Muscle layer of colon (tissue), 2 donors: ENCODE results near the gene KAT6B.

Experiments used
- H3K27ac ChIP-seq: one replicate; pipeline ENCODE4 v1.7.0; 2013; ENCODE audit warnings: low read depth, mild to moderate bottlenecking, low read length, moderate library complexity
- H3K27me3 ChIP-seq, 2 donors: one replicate each; pipeline ENCODE4 v1.7.0; 2013; ENCODE audit warnings: low read length in 2 of 2, mild to moderate bottlenecking in 2 of 2; ENCODE audit not compliant: insufficient read depth in 2 of 2, control insufficient read depth in 1 of 2
- H3K36me3 ChIP-seq: one replicate; pipeline ENCODE4 v1.7.0; 2013; ENCODE audit warnings: mild to moderate bottlenecking, low read length; ENCODE audit not compliant: insufficient read depth
- H3K4me1 ChIP-seq: one replicate; pipeline ENCODE4 v1.7.0; 2013; ENCODE audit warnings: mild to moderate bottlenecking, low read length; ENCODE audit not compliant: insufficient read depth
- H3K4me3 ChIP-seq, 2 donors: one replicate each; pipeline ENCODE4 v1.7.0; 2013; ENCODE audit warnings: low read length in 2 of 2, low read depth in 1 of 2, mild to moderate bottlenecking in 1 of 2, moderate library complexity in 1 of 2
- H3K9ac ChIP-seq: one replicate; pipeline ENCODE4 v1.7.0; 2013; ENCODE audit warnings: low read length
- H3K9me3 ChIP-seq: one replicate; pipeline ENCODE4 v1.7.0; 2013; ENCODE audit warnings: mild to moderate bottlenecking, low read length
- donor health status: abdominal sarcoma.
- donor health status: Adenocarcinoma of cecum.

KAT6B gene

DNA sequence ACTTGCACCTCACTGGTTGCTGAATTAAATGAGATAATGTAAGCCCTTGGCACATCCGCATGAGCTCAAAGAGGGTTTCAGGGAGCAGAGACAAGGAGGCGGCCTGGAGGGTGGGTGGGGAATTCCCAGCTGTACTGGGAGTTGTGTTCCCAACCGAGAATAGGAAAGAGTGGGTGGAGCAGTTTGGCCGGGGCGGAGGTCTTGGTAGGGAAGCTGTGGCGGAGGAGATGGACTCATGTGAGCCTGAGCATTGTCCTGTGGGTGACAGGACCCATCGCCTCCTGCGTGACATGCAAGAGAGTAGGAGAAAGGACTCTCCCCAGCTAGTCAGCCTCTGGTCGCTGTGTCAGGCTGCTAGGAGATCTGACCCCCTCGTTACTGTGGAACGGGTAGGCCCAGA lies 244.1 kb downstream of the KAT6B start:
- no peak overlapping the region for H3K27ac ChIP-seq
- H3K9ac ChIP-seq, result no peak overlapping the region
- no peaks in the 10 kb centered on the region for H3K27me3 ChIP-seq
- no peak overlapping the region for H3K4me3 ChIP-seq
- H3K4me1 ChIP-seq, result no peaks in the 10 kb centered on the region
- H3K36me3 ChIP-seq, result no peaks in the 10 kb centered on the region
- no peaks in the 10 kb centered on the region for H3K9me3 ChIP-seq

DNA sequence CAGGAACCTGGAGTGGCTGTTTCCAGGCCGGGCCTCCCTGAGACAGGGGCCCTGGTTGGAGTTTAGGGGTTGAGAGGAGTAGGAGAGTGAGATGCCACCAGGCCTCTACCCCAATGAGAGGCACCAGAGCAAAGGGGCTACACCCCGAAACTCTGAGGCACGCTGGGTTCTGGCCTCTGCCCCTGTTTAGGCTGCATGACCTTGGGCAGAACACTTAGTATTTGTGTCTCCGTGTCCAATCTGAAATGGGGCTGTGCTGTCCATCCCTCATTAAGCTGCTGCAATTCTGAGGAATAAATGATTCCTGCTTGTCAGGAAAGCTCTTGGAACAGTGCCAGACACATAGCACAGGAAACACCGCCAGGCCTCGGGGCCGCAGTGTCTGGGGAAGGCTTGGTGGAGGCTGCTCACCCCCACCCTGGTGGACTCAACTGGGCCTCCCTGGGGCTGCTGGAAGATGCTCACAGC lies 244.6 kb downstream of the KAT6B start:
- H3K4me3 ChIP-seq, result no peak overlapping the region
- no peaks in the 10 kb centered on the region for H3K4me1 ChIP-seq
- H3K27me3 ChIP-seq, result no peaks in the 10 kb centered on the region
- H3K27ac ChIP-seq, result no peak overlapping the region
- no peaks in the 10 kb centered on the region for H3K9me3 ChIP-seq
- no peak overlapping the region for H3K9ac ChIP-seq
- no peaks in the 10 kb centered on the region for H3K36me3 ChIP-seq

DNA sequence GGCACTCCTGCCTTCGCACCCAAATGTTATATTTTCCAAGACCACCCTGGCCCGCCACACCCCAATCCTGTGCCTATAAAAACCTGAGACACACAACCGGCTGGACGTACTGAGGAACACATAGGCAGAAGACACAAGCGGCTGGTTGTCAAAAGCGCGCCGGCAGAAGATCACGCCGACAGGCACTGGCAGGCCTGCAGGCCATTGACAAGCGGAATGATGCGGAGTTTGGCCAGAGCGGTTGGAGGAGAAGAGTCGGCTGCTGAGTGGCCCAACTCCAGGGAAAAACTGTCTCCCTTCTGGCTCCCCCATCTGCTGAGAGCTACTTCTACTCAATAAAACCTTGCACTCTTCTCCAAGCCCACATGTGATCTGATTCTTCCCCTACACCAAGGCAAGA lies 245.4 kb downstream of the KAT6B start:
- H3K4me3 ChIP-seq, result no peak overlapping the region
- H3K4me1 ChIP-seq, result no peaks in the 10 kb centered on the region
- H3K36me3 ChIP-seq, result no peaks in the 10 kb centered on the region
- no peak overlapping the region for H3K9ac ChIP-seq
- H3K27me3 ChIP-seq, result no peaks in the 10 kb centered on the region
- H3K27ac ChIP-seq, result no peak overlapping the region
- no peaks in the 10 kb centered on the region for H3K9me3 ChIP-seq

DNA sequence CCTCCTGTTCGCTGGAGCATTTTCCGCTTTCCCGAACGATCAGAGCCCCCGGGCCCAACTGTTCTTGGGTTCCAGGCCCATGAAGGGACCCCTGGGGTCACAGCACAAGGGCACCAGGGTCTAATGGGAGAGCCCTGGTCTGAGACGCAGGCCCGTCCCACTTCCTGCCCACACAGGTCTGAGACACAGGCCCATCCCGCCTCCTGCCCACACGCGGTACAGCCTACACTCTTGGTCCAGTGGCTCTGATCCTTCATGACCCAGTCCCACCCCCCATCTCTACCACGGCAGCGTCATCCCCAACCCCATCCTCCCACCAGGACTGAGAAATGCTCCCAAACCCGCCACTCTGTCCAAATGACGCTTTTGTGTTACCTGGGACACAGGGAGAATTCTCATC lies 246.3 kb downstream of the KAT6B start:
- Histone ChIP-seq H3K27me3 (no peaks in the 10 kb centered on the region), H3K36me3 (no peaks in the 10 kb centered on the region), H3K27ac (no peak overlapping the region), H3K4me1 (no peaks in the 10 kb centered on the region), H3K9me3 (no peaks in the 10 kb centered on the region), H3K9ac (no peak overlapping the region), H3K4me3 (no peak overlapping the region)

DNA sequence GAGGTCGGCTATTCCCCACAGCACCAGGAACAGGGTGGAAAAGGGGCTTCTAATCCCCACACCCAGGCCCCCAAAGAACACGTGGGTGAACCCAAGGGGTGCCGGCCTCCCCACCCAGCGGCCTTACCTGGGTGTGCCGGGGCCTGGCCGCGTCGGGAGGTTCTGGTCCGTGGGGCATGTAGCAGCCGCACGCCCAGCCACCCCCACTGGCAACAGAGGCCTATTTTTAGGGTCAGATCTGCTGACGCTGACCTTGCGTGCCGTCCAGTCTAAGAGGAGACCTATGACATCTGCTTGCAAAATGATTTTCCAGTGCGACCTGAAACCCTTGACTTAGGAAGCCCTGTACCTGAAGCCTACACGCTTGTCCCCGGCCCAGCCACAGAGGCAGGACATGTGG lies 247.0 kb downstream of the KAT6B start:
- H3K36me3 ChIP-seq, result no peaks in the 10 kb centered on the region
- no peaks in the 10 kb centered on the region for H3K4me1 ChIP-seq
- H3K4me3 ChIP-seq, result no peak overlapping the region
- no peaks in the 10 kb centered on the region for H3K27me3 ChIP-seq
- no peak overlapping the region for H3K9ac ChIP-seq
- no peak overlapping the region for H3K27ac ChIP-seq
- H3K9me3 ChIP-seq, result no peaks in the 10 kb centered on the region

DNA sequence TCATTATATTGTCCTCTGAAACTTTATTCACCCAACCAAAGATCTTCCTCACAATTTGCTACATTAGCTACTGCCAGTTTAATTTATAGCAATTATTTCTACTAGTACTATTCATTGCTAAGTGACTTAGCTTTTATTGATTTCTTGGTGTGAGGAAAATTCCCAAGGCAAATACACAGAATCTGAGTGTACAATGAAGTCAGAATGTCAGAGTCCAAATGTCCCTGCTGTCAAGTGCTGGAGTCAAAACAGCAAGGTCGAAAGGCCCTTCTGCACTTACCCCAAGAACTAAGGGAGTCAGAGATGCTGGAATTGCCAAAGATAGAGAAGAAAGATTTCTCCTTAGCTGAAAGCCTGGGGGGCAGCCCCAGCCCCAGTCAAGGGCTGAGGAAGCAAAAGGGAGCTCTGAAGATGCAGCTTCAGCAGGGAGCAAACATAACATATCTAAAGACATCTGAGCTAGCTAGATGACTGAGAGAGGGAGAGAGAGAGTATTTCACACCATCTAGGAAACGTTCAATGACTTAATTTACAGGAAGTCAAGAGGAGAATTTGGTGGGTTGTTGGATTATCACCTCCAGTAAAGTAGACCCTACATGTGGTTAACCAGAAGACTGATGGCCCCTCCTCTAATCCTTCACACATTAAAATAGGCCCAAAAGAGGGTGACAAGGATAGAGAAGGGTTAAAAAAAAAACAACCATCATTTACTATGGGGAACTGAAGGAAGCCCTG lies 248.5 kb downstream of the KAT6B start:
- no peak overlapping the region for H3K27ac ChIP-seq
- H3K36me3 ChIP-seq, result no peaks in the 10 kb centered on the region
- no peaks in the 10 kb centered on the region for H3K9me3 ChIP-seq
- no peaks in the 10 kb centered on the region for H3K27me3 ChIP-seq
- H3K9ac ChIP-seq, result no peak overlapping the region
- H3K4me3 ChIP-seq, result no peak overlapping the region
- H3K4me1 ChIP-seq, result no peaks in the 10 kb centered on the region

DNA sequence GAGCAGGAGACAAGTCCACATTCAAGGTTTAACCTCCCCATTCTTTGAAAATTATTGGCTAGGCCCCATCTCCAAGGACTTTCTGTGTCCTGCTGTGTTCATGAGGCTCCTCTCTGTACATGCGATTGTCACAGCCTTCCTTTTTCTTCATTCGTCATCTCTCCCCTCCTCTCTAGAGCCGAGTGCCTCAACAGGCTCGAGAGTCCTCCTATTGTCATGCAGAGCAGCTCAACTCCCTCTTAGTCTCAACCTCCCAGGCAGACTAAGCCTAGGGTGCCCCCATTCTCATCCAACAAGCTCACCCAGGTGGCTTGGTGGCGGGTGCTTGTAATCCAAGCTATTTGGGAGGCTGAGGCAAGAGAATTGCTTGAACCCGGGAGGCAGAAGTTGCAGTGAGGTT lies 249.9 kb downstream of the KAT6B start:
- H3K36me3 ChIP-seq, result no peaks in the 10 kb centered on the region
- H3K4me3 ChIP-seq, result no peak overlapping the region
- no peak overlapping the region for H3K9ac ChIP-seq
- peaks cover 2% of the 10 kb centered on the region for H3K9me3 ChIP-seq
- no peak overlapping the region for H3K27ac ChIP-seq
- H3K27me3 ChIP-seq, result no peaks in the 10 kb centered on the region
- H3K4me1 ChIP-seq, result no peaks in the 10 kb centered on the region

DNA sequence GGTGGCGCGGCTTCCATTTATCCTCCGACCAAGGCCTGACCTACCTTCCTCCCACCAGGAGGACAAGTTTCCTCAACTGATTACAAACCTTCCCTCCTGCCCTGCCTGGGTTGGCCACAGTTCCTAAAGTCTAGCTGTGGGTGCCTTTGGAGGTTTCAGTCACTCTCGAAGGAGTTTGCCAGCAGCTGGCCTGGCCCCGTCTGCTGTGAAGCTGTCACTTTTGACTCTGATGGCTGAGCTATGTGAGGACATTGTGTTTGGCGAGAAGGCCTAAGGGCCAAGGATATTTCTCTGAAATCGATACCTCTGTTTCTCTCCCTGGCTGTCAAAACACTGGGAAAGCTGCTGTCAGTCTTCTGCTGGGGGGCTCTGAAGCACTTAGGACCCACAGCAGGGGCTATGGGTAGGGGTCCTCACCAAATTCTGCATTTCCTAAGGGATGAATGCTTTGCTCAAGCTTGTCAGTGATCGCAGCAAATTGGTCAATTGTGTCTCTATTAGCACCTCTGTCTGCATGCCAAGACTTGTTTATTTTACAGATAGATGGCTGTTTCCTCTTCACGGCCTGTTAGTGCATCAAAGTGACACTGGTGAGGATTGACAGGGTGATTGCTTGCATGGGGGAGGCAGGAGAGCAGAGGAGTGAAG lies 253.2 kb downstream of the KAT6B start:
- peaks cover 4% of the 10 kb centered on the region for H3K9me3 ChIP-seq
- H3K36me3 ChIP-seq, result no peaks in the 10 kb centered on the region
- H3K4me3 ChIP-seq, result no peak overlapping the region
- no peaks in the 10 kb centered on the region for H3K27me3 ChIP-seq
- H3K27ac ChIP-seq, result no peak overlapping the region
- no peaks in the 10 kb centered on the region for H3K4me1 ChIP-seq
- no peak overlapping the region for H3K9ac ChIP-seq

DNA sequence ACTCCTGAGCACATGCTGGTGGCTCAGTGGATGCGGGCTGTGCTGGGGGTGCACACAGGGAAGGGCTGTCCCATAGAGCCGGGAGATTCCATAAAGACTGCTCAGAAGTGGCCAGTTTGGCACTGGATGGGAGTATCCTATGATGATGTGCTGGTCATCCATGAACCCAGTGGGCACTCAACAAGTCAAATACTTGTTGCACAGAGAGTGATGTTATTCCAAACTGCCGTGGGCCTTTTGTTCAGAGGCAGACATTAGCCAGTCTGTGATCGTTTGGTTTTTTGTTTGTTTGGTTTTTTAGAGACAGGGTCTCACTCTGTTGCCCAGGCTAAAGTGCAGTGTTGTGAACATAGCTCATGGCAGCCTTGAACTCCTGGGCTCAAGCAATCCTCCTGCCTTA lies 254.2 kb downstream of the KAT6B start:
- peaks cover 4% of the 10 kb centered on the region for H3K9me3 ChIP-seq
- no peaks in the 10 kb centered on the region for H3K4me1 ChIP-seq
- H3K27me3 ChIP-seq, result no peaks in the 10 kb centered on the region
- H3K36me3 ChIP-seq, result no peaks in the 10 kb centered on the region
- H3K27ac ChIP-seq, result no peak overlapping the region
- no peak overlapping the region for H3K4me3 ChIP-seq
- no peak overlapping the region for H3K9ac ChIP-seq

DNA sequence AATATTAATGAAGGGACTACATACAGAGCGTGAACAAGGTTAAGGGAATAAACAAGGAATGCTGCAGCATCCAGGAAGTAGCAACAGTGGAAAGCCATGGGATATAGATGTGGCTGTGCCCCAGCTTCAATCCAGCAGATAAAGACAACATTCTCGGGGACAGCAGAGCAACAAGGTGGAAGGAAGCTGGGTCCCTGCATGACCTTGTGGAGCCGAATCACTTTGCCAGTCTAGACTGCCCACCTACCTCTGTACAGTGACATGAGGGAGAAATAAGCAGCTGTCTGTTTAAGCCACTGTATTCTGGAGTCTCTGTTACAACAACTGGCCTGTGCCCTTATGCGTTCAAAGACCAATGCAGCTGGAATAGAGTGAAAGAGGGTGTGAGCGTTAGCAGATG lies 255.0 kb downstream of the KAT6B start:
- Histone ChIP-seq H3K4me3 (no peak overlapping the region), H3K4me1 (no peaks in the 10 kb centered on the region), H3K36me3 (no peaks in the 10 kb centered on the region), H3K9me3 (peaks cover 4% of the 10 kb centered on the region), H3K27me3 (no peaks in the 10 kb centered on the region), H3K27ac (no peak overlapping the region), H3K9ac (no peak overlapping the region)
